ENCODE measurements around the gene ITIH5.

Gene ITIH5

GRCh38 chr10:7550013-7550412, 116.8 kb downstream of the ITIH5 start:
- DNase-seq (ENCODE audit: low read depth), result no peak
- TF ChIP-seq, protein P1, sequence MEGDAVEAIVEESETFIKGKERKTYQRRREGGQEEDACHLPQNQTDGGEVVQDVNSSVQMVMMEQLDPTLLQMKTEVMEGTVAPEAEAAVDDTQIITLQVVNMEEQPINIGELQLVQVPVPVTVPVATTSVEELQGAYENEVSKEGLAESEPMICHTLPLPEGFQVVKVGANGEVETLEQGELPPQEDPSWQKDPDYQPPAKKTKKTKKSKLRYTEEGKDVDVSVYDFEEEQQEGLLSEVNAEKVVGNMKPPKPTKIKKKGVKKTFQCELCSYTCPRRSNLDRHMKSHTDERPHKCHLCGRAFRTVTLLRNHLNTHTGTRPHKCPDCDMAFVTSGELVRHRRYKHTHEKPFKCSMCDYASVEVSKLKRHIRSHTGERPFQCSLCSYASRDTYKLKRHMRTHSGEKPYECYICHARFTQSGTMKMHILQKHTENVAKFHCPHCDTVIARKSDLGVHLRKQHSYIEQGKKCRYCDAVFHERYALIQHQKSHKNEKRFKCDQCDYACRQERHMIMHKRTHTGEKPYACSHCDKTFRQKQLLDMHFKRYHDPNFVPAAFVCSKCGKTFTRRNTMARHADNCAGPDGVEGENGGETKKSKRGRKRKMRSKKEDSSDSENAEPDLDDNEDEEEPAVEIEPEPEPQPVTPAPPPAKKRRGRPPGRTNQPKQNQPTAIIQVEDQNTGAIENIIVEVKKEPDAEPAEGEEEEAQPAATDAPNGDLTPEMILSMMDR (conservative IDR thresholded peaks at IDR 0.05; ENCODE audit: low read depth, low read length), result no peak
- H3K4me3 ChIP-seq (ENCODE audit: low read length), result no peak overlapping the region

- TF ChIP-seq, protein P1 (conservative IDR thresholded peaks at IDR 0.05; ENCODE audit: low read depth, low read length), result no peak
- H3K4me3 ChIP-seq (ENCODE audit: low read length), result no peak overlapping the region
- DNase-seq (ENCODE audit: low read depth), result no peak
These were observed 118.9 kb downstream of the ITIH5 start for GRCh38 chr10:7547829-7548228.

GRCh38 chr10:7547206-7547605, 119.6 kb downstream of the ITIH5 start:
- TF ChIP-seq, protein P1 (conservative IDR thresholded peaks at IDR 0.05; ENCODE audit: low read depth, low read length), result no peak
- H3K4me3 ChIP-seq (ENCODE audit: low read length), result no peak overlapping the region
- DNase-seq (ENCODE audit: low read depth), result no peak

- no peak for DNase-seq (ENCODE audit: low read depth)
- TF ChIP-seq, protein P1 (conservative IDR thresholded peaks at IDR 0.05; ENCODE audit: low read depth, low read length), result no peak
- H3K4me3 ChIP-seq (ENCODE audit: low read length), result no peak overlapping the region
These were observed 120.3 kb downstream of the ITIH5 start for GRCh38 chr10:7546385-7546967.

- H3K4me3 ChIP-seq (ENCODE audit: low read length), result no peak overlapping the region
- no peak for DNase-seq (ENCODE audit: low read depth)
- TF ChIP-seq, protein P1 (conservative IDR thresholded peaks at IDR 0.05; ENCODE audit: low read depth, low read length), result no peak
These were observed 121.0 kb downstream of the ITIH5 start for GRCh38 chr10:7545792-7546191.

DNA sequence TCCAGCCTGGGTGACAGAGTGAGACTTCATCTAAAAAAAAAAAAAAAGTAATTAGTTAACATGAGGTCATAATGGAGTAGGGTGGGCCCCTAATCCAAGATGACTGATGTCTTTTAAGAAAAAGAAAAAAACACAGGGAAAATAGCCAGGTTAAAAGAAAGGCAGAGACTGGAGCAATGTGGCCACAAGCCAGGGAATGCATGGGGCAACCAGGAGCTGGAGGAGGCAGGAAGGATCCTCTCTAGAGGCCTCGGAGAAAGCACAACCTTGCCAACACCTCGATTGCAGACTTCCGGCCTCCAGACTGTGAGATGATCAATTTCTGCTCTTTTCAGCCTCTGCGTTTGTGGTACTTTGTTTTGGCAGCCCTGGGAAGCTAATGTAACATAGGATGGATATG, 121.5 kb downstream of the ITIH5 start:
- H3K4me3 ChIP-seq (ENCODE audit: low read length), result no peak overlapping the region
- TF ChIP-seq, protein P1 (conservative IDR thresholded peaks at IDR 0.05; ENCODE audit: low read depth, low read length), result no peak
- DNase-seq (ENCODE audit: low read depth), result no peak

DNA sequence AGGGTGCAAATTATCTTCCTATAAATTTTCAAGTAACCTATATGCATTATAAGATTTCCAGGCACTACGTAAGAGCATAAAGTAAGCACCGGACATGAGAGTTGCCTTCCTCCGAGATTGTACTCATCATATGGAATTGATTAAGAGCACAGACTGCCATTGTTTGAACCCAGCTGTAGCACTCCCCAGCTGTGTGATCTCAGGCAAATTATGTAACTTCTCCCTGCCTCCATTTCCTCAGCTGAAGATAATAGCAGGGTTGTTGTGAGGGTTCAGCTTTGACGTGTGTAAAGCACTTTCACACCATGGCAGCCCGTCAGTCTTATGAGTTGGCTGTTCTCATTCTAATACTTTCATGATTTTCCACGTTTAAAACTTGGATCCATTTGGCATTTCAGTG, 122.6 kb downstream of the ITIH5 start:
- no peak for DNase-seq (ENCODE audit: low read depth)
- no peak overlapping the region for H3K4me3 ChIP-seq (ENCODE audit: low read length)
- TF ChIP-seq, protein P1 (conservative IDR thresholded peaks at IDR 0.05; ENCODE audit: low read depth, low read length), result no peak
